ENCODE data around the gene GRID2. TPM values are rescaled to one million over a fixed set of nuclear protein-coding genes. Genes with fewer than 3 reads are reported as not detected.

GRID2 gene
- total and polyA plus RNA-seq, 10 of the 15 experiments (the other 5 are each of a cell fraction or from before 2014, with no cell fraction given): not detected

GRCh38 chr4:93169966-93170365, 866.2 kb downstream of the GRID2 start:
- Histone ChIP-seq H4K20me1 (ENCODE audit: control insufficient read depth, insufficient read depth) (no peaks in the 10 kb centered on the region), H2AFZ (ENCODE audit: control insufficient read depth, low read depth, low read length) (no peak overlapping the region), H3K4me2 (ENCODE audit: control insufficient read depth, insufficient read depth) (no peak overlapping the region), H3K27me3 (replicated peaks in 1 of 2; ENCODE audit: control insufficient read depth in 2 of 2, insufficient read depth in 2 of 2, low read length in 1 of 2) (no peaks in the 10 kb centered on the region), H3K4me1 (ENCODE audit: control insufficient read depth, insufficient read depth, low read length) (no peaks in the 10 kb centered on the region), H3K79me2 (ENCODE audit: control insufficient read depth, insufficient read depth, low read length) (no peaks in the 10 kb centered on the region), H3K36me3 (ENCODE audit: control insufficient read depth in 2 of 2, insufficient read depth in 2 of 2, low read length in 1 of 2) (no peaks in the 10 kb centered on the region), H3K27ac (ENCODE audit: control insufficient read depth, insufficient read depth) (no peak overlapping the region), H3K4me3 (no peak overlapping the region), H3K9me3 (replicated peaks; ENCODE audit: control insufficient read depth, insufficient read depth, low read length) (no peaks in the 10 kb centered on the region), H3K9ac (ENCODE audit: control insufficient read depth, insufficient read depth, low read length) (no peak overlapping the region)
- no peak for ATAC-seq
- CTCF ChIA-PET: no interaction called here
- DNase-seq (ENCODE audit: low read depth, low spot score): no peak
- FAIRE-seq: no peak
- intact Hi-C loops (cut with micrococcal nuclease; ENCODE audit: unreplicated experiment) (loop anchor here (10.0 kb wide), 1 partner anchor 595 kb away; no protein-coding TSS in a partner anchor), in situ Hi-C loops (cut with MboI) (no loop called here)
- POLR2A ChIA-PET: no interaction called here
- no TSS peak for BruUV-seq (replicated peaks)
- RAD21 ChIA-PET (ENCODE audit: unreplicated experiment): no interaction called here
- SMC1A ChIA-PET (ENCODE audit: uncharacterized antibody, unreplicated experiment): no interaction called here
- TF ChIP-seq CREB1 (IDR thresholded peaks at IDR 0.05; ENCODE audit: low read depth) (no peak), ZNF24 (IDR thresholded peaks at IDR 0.05) (no peak), BMI1 (IDR thresholded peaks at IDR 0.05; ENCODE audit: borderline replicate concordance) (no peak), NR2C1 (IDR thresholded peaks at IDR 0.05) (no peak), SP1 (IDR thresholded peaks at IDR 0.05; ENCODE audit: low read depth, low read length) (no peak), MAX (IDR thresholded peaks at IDR 0.05; ENCODE audit: low read depth, low read length) (no peak), ZNF384 (IDR thresholded peaks at IDR 0.05; ENCODE audit: borderline replicate concordance, low read depth, low read length) (no peak)
- 38% methylated on average over 6 of the region's 6 CpGs for WGBS (ENCODE audit: insufficient coverage, insufficient replicate concordance, low lambda C conversion rate, missing lambda C conversion rate)

- Histone ChIP-seq H3K4me1 (ENCODE audit: control insufficient read depth, insufficient read depth, low read length) (no peaks in the 10 kb centered on the region), H3K4me2 (ENCODE audit: control insufficient read depth, insufficient read depth) (no peak overlapping the region), H3K27me3 (replicated peaks in 1 of 2; ENCODE audit: control insufficient read depth in 2 of 2, insufficient read depth in 2 of 2, low read length in 1 of 2) (no peaks in the 10 kb centered on the region), H3K9me3 (replicated peaks; ENCODE audit: control insufficient read depth, insufficient read depth, low read length) (no peaks in the 10 kb centered on the region), H3K4me3 (no peak overlapping the region), H3K36me3 (ENCODE audit: control insufficient read depth in 2 of 2, insufficient read depth in 2 of 2, low read length in 1 of 2) (no peaks in the 10 kb centered on the region), H2AFZ (ENCODE audit: control insufficient read depth, low read depth, low read length) (no peak overlapping the region), H3K27ac (ENCODE audit: control insufficient read depth, insufficient read depth) (no peak overlapping the region), H3K79me2 (ENCODE audit: control insufficient read depth, insufficient read depth, low read length) (no peaks in the 10 kb centered on the region), H4K20me1 (ENCODE audit: control insufficient read depth, insufficient read depth) (no peaks in the 10 kb centered on the region), H3K9ac (ENCODE audit: control insufficient read depth, insufficient read depth, low read length) (no peak overlapping the region)
- ChIA-PET POLR2A (no interaction called here), CTCF (no interaction called here), SMC1A (ENCODE audit: uncharacterized antibody, unreplicated experiment) (no interaction called here), RAD21 (ENCODE audit: unreplicated experiment) (no interaction called here)
- intact Hi-C loops (cut with micrococcal nuclease; ENCODE audit: unreplicated experiment): no loop called here
- TF ChIP-seq ZNF24 (IDR thresholded peaks at IDR 0.05) (no peak), CREM (IDR thresholded peaks at IDR 0.05; ENCODE audit: low read depth) (no peak), CHD2 (IDR thresholded peaks at IDR 0.05; ENCODE audit: borderline replicate concordance, low read depth, low read length) (no peak), RCOR1 (conservative IDR thresholded peaks at IDR 0.05; ENCODE audit: low read depth, low read length) (no peak), SIN3A (IDR thresholded peaks at IDR 0.05; ENCODE audit: low read depth, low read length) (no peak), NFIC (IDR thresholded peaks at IDR 0.05; ENCODE audit: low read depth, low read length) (no peak), BCL11A (IDR thresholded peaks at IDR 0.05; ENCODE audit: low read depth, low read length) (no peak), MTA3 (IDR thresholded peaks at IDR 0.05; ENCODE audit: borderline replicate concordance, low read length) (no peak), TCF7 (IDR thresholded peaks at IDR 0.05; ENCODE audit: borderline replicate concordance) (no peak)
- in situ Hi-C loops (cut with MboI): no loop called here
- 93% methylated on average over 1 of the region's 1 CpG for WGBS (ENCODE audit: insufficient coverage, insufficient replicate concordance, low lambda C conversion rate, missing lambda C conversion rate)
- ATAC-seq (no peak), DNase-seq (ENCODE audit: low read depth, low spot score) (no peak), FAIRE-seq (no peak)
- BruUV-seq (replicated peaks): no TSS peak
Measured at GRCh38 chr4:93174598-93174997, 870.8 kb downstream of the GRID2 start.

All from GM12878 (cell line).